Calu3 (cell line): ENCODE data around the gene E2F4. TPM values are rescaled to one million over a fixed set of nuclear protein-coding genes. Genes with fewer than 3 reads are reported as not detected.

Source experiments
- BruUV-seq: library from RNA; stranded (reverse); fragments of 400-500 nt; replicated peaks from 2 replicates; lab custom pipeline; 2021; lab: Mats Ljungman, UMichigan
- CTCF ChIA-PET: fragments of 300-600 bp; sonication (Branson Sonifier 250); formaldehyde crosslinking; loops from one replicate; lab custom pipeline; 2022; ENCODE audit warnings: antibody characterized with exemption; lab: Charles Lee
- DNase-seq: peaks from one replicate; pipeline ENCODE4 v3.0.0; 2022
- H3K27ac Mint-ChIP-seq: one replicate; pipeline ENCODE4 v1.8.0; 2022; ENCODE audit warnings: mixed read lengths; ENCODE audit not compliant: unreplicated experiment
- H3K27me3 Mint-ChIP-seq: one replicate; pipeline ENCODE4 v1.8.0; 2022; ENCODE audit warnings: mixed read lengths; ENCODE audit not compliant: unreplicated experiment
- H3K36me3 Mint-ChIP-seq: one replicate; pipeline ENCODE4 v1.8.0; 2022; ENCODE audit warnings: mild to moderate bottlenecking, moderate library complexity, mixed read lengths; ENCODE audit not compliant: insufficient read depth, unreplicated experiment
- H3K4me1 Mint-ChIP-seq: one replicate; pipeline ENCODE4 v1.8.0; 2022; ENCODE audit warnings: mild to moderate bottlenecking, low read depth, mixed read lengths; ENCODE audit not compliant: unreplicated experiment
- H3K4me3 Mint-ChIP-seq: one replicate; pipeline ENCODE4 v1.8.0; 2022; ENCODE audit warnings: mild to moderate bottlenecking, low read depth, moderate library complexity, mixed read lengths; ENCODE audit not compliant: unreplicated experiment
- H3K9me3 Mint-ChIP-seq: one replicate; pipeline ENCODE4 v1.8.0; 2022; ENCODE audit warnings: low read depth, mixed read lengths; ENCODE audit not compliant: unreplicated experiment
- intact Hi-C: fragments of 100-400 bp; cut with micrococcal nuclease; formaldehyde crosslinking; loops from one replicate; pipeline ENCODE4 v1.10.0; 2022; ENCODE audit not compliant: unreplicated experiment
- total RNA-seq: library from RNA; stranded (reverse); gene quantifications from 2 replicates; pipeline ENCODE4 v1.2.3, GENCODE V29; 2022
- TF ChIP-seq, protein P1 (sequence below): fragments of 200-600 bp; IDR thresholded peaks from one replicate; pipeline ENCODE4 v1.8.0; 2022; ENCODE audit warnings: antibody characterized with exemption; ENCODE audit not compliant: unreplicated experiment

The E2F4 gene
- total RNA-seq, 1 experiment from 2014 or later = 95.3 TPM

DNA sequence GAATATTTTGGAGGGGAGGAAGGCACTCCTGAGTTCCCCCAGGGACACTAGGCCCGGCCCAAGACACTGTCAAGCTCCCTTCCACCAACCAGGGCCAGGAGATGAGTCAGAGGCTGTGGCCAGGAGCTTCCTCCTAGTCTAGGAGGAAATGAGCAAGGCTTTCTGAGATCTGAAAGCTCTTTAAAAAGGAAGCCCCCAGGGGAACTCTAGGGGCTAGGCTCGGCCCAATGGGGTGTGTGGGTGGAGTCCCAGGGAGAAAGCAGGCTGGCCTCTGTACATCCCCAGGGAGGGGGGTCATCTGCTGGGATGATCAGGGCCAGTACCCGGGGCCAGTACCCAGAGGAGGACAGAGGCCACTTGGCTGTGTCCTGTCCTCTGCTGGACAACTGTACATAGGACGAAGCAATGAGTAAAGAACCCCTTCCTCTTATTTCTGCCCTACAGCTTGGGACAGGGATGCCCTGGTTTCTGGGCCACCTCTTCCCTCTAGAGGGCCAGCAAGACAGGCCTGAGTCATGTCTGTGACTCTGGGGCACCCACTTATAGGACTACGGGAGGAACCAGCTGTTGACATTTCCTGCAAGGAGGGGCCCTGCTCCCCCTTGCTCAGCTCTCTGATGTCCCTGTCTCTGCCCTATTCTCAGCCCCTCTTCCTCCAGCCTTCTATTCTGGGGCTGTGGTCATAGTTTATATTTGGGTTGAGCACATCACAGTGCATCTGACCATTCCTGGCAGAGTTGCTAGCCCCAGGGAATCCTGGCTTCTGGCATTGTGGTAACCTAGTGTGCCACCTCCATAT lies 52.6 kb downstream of the E2F4 start:
- no TSS peak for BruUV-seq
- Mint-ChIP-seq H3K4me3 (peak overlapping the region; percentile 9), H3K4me1 (peaks cover 56% of the 10 kb centered on the region), H3K27me3 (peaks cover 24% of the 10 kb centered on the region), H3K36me3 (peaks cover 47% of the 10 kb centered on the region), H3K9me3 (no peaks in the 10 kb centered on the region), H3K27ac (peak overlapping the region; percentile 89)
- DNase-seq = peak; percentile 45
- TF ChIP-seq, protein P1, sequence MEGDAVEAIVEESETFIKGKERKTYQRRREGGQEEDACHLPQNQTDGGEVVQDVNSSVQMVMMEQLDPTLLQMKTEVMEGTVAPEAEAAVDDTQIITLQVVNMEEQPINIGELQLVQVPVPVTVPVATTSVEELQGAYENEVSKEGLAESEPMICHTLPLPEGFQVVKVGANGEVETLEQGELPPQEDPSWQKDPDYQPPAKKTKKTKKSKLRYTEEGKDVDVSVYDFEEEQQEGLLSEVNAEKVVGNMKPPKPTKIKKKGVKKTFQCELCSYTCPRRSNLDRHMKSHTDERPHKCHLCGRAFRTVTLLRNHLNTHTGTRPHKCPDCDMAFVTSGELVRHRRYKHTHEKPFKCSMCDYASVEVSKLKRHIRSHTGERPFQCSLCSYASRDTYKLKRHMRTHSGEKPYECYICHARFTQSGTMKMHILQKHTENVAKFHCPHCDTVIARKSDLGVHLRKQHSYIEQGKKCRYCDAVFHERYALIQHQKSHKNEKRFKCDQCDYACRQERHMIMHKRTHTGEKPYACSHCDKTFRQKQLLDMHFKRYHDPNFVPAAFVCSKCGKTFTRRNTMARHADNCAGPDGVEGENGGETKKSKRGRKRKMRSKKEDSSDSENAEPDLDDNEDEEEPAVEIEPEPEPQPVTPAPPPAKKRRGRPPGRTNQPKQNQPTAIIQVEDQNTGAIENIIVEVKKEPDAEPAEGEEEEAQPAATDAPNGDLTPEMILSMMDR = no peak
- intact Hi-C loops = no loop called here
- CTCF ChIA-PET = interaction anchor here (0.5 to 1.5 kb wide), 7 partner anchors 16 to 574 kb away, joined by 3 to 7 read pairs (median 4); partner anchors contain the start of genes ELMO3 and TMEM208

DNA sequence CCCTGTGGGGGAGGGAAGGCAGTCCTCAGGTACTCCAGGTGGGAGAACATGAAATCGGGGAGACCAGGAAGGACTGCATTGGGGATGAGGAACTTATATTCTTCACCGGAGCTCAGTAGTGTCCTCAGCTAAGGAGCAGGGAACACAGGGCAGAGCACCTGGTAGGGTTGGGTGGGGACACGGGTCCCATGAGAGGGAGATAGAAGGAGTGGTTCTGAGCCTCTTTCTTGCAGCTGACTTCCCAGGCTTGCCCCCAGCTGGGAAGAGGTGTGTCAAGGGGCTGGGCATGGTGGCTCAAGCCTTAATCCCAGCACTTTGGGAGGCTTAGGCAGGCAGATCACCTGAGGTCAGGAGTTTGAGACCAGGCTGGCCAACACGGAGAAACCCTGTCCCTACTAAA lies 53.2 kb downstream of the E2F4 start:
- TF ChIP-seq, protein P1 = no peak
- no peaks in the 10 kb centered on the region for H3K9me3 Mint-ChIP-seq
- H3K27ac Mint-ChIP-seq = peak overlapping the region; percentile 20
- peaks cover 62% of the 10 kb centered on the region for H3K4me1 Mint-ChIP-seq
- DNase-seq = no peak
- TSS peak; percentile 34 for BruUV-seq
- CTCF ChIA-PET = interaction anchor here (1.4 kb wide), 1 partner anchor 32 kb away, joined by 3 read pairs; no protein-coding TSS in a partner anchor
- intact Hi-C loops = no loop called here
- H3K4me3 Mint-ChIP-seq = peak overlapping the region; percentile 9
- H3K36me3 Mint-ChIP-seq = peaks cover 47% of the 10 kb centered on the region
- peaks cover 30% of the 10 kb centered on the region for H3K27me3 Mint-ChIP-seq

DNA sequence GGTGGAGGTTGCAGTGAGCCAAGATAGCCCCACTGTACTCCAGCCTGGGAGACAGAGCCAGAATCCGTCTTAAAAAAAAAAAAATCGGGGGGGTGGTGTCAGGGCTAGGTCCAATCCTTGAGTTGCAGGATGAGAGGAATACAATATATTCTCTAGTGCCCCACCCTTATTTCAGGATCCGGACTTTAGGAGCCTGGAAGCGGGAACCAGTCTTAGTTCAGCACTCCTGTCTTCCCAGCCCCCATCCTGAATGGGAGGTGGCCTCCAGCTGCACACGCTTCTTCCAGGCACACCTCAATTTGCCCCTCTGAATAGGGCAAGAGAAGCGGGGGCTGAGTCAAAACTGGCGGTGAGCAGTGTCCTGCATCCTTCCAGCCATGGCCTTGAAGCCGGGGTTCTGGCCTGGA lies 53.7 kb downstream of the E2F4 start:
- TF ChIP-seq, protein P1 = no peak
- peaks cover 35% of the 10 kb centered on the region for H3K27me3 Mint-ChIP-seq
- H3K9me3 Mint-ChIP-seq = no peaks in the 10 kb centered on the region
- H3K4me1 Mint-ChIP-seq = peaks cover 65% of the 10 kb centered on the region
- intact Hi-C loops = loop anchor here (2.0 kb wide), 1 partner anchor 19 kb away; the partner anchor contains the start of gene TMEM208
- peaks cover 47% of the 10 kb centered on the region for H3K36me3 Mint-ChIP-seq
- CTCF ChIA-PET = interaction anchor here (0.7 to 3.0 kb wide), 4 partner anchors 19 to 182 kb away, joined by 3 to 11 read pairs (median 8); partner anchors contain the start of genes TMEM208 and TPPP3
- no peak overlapping the region for H3K27ac Mint-ChIP-seq
- no TSS peak for BruUV-seq
- DNase-seq = no peak
- H3K4me3 Mint-ChIP-seq = peak overlapping the region; percentile 94

DNA sequence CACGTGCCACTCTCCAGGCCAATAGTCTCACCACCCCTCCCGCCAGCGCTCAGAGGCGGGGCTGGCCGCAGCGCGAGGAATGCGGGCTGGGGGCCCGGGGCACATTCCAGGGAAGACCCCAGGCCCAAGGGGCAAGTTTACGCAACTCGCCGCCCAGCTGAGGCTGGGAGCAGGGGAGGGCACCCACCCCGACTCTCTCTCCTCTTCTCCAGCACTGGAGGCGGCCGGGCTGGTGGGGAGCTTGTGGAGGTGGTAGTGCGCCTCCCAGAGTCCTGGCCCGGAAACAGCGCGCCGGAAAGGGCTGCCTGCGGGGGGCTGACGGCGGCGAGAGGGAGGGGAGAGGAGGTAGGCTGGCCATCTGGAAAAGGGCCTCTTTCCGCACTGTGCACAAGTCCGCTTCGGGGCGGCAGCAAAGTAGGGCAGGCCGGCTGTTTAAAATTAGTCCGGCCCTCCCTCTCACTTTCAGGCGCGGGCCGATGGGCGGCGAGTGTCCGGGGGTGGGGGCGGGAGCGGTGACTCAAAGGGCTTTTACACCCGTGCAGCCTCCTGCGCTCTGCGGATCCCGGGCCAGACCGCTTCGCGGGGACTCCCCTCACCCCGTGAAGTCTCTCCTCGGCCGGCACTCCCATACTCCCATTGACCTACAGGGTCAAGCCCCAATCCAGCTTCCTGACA lies 54.3 kb downstream of the E2F4 start:
- Mint-ChIP-seq H3K27ac (peak overlapping the region; percentile 85), H3K27me3 (peaks cover 38% of the 10 kb centered on the region), H3K36me3 (peaks cover 47% of the 10 kb centered on the region), H3K9me3 (no peaks in the 10 kb centered on the region), H3K4me1 (peaks cover 62% of the 10 kb centered on the region), H3K4me3 (peak overlapping the region; percentile 94)
- DNase-seq = peak; percentile 79
- intact Hi-C loops = loop anchor here (2.0 kb wide), 1 partner anchor 19 kb away; the partner anchor contains the start of gene TMEM208
- no TSS peak for BruUV-seq
- CTCF ChIA-PET = interaction anchor here (0.6 to 3.3 kb wide), 17 partner anchors 12 to 887 kb away, joined by 3 to 21 read pairs (median 5); partner anchors contain the start of genes E2F4, ELMO3, TMEM208 and TPPP3
- TF ChIP-seq, protein P1 = no peak
